Neural crest cell (in vitro differentiated cells): ENCODE measurements around the gene PM20D2. TPM values are rescaled to one million over a fixed set of nuclear protein-coding genes. Genes with fewer than 3 reads are reported as not detected.

Experiments
- DNase-seq: peaks from one replicate; pipeline ENCODE4 v3.0.0; 2021; ENCODE audit warnings: low read depth, mixed read lengths, low spot score
- H3K27ac Mint-ChIP-seq: one replicate; pipeline ENCODE4 v1.8.0; 2021; ENCODE audit warnings: mild to moderate bottlenecking, mixed read lengths; ENCODE audit not compliant: unreplicated experiment
- H3K27me3 Mint-ChIP-seq: 2 replicates; pipeline ENCODE4 v1.8.0; 2021; ENCODE audit warnings: low read depth, mild to moderate bottlenecking, mixed read lengths
- H3K36me3 Mint-ChIP-seq: 2 replicates; pipeline ENCODE4 v1.8.0; 2021; ENCODE audit warnings: low read depth, mild to moderate bottlenecking, mixed read lengths
- H3K4me1 Mint-ChIP-seq: 2 replicates; pipeline ENCODE4 v1.8.0; 2021; ENCODE audit warnings: mixed read lengths
- H3K4me3 Mint-ChIP-seq: one replicate; pipeline ENCODE4 v1.8.0; 2021; ENCODE audit warnings: mild to moderate bottlenecking, mixed read lengths
- H3K9me3 Mint-ChIP-seq: 2 replicates; pipeline ENCODE4 v1.8.0; 2021; ENCODE audit warnings: mixed read lengths
- CTCF ChIP-seq: fragments of 200-600 bp; sonication (generic); conservative IDR thresholded peaks from 2 replicates; pipeline ENCODE4 v1.5.0; 2021; ENCODE audit warnings: antibody characterized with exemption, mild to moderate bottlenecking
- total RNA-seq: library from RNA; stranded (reverse); gene quantifications from 2 replicates; pipeline ENCODE4 v1.2.1, GENCODE V29; 2021

The PM20D2 gene
- total RNA-seq, 1 donor from 2014 or later, result 16.5 TPM

- Mint-ChIP-seq H3K27ac (no peak overlapping the region), H3K27me3 (no peaks in the 10 kb centered on the region), H3K36me3 (peaks cover 4% of the 10 kb centered on the region)
Measured at GRCh38 chr6:89138173-89138572, 7.7 kb upstream of the PM20D2 start.

GRCh38 chr6:89139509-89140346 lies 6.1 kb upstream of the PM20D2 start:
- no peaks in the 10 kb centered on the region for H3K4me1 Mint-ChIP-seq
- H3K9me3 Mint-ChIP-seq, result no peaks in the 10 kb centered on the region
- DNase-seq, result no peak
- H3K4me3 Mint-ChIP-seq, result no peak overlapping the region
- no peak for TF ChIP-seq CTCF
- peaks cover 2% of the 10 kb centered on the region for H3K27me3 Mint-ChIP-seq
- H3K36me3 Mint-ChIP-seq, result no peaks in the 10 kb centered on the region
- H3K27ac Mint-ChIP-seq, result no peak overlapping the region

More at GRCh38 chr6:89138173-89138572, 7.7 kb upstream of the PM20D2 start:
- TF ChIP-seq CTCF, result no peak
- no peaks in the 10 kb centered on the region for H3K9me3 Mint-ChIP-seq
- no peak overlapping the region for H3K4me3 Mint-ChIP-seq
- H3K4me1 Mint-ChIP-seq, result no peaks in the 10 kb centered on the region
- DNase-seq, result no peak

GRCh38 chr6:89140347-89141156 lies 5.3 kb upstream of the PM20D2 start:
- H3K27me3 Mint-ChIP-seq, result peaks cover 4% of the 10 kb centered on the region
- no peak for TF ChIP-seq CTCF
- H3K27ac Mint-ChIP-seq, result no peak overlapping the region
- H3K9me3 Mint-ChIP-seq, result no peaks in the 10 kb centered on the region
- H3K4me3 Mint-ChIP-seq, result no peak overlapping the region
- DNase-seq, result no peak
- no peaks in the 10 kb centered on the region for H3K4me1 Mint-ChIP-seq
- H3K36me3 Mint-ChIP-seq, result no peaks in the 10 kb centered on the region

- H3K9me3 Mint-ChIP-seq, result no peaks in the 10 kb centered on the region
- TF ChIP-seq CTCF, result no peak
- peaks cover 16% of the 10 kb centered on the region for H3K4me1 Mint-ChIP-seq
- H3K36me3 Mint-ChIP-seq, result no peaks in the 10 kb centered on the region
- H3K27me3 Mint-ChIP-seq, result peaks cover 13% of the 10 kb centered on the region
- peak overlapping the region; percentile 76 for H3K4me3 Mint-ChIP-seq
- no peak for DNase-seq
- no peak overlapping the region for H3K27ac Mint-ChIP-seq
Measured at GRCh38 chr6:89144354-89144906, 1.4 kb upstream of the PM20D2 start.

- Mint-ChIP-seq H3K27ac (peak overlapping the region; percentile 3), H3K27me3 (peaks cover 13% of the 10 kb centered on the region), H3K4me3 (peak overlapping the region; percentile 89), H3K36me3 (no peaks in the 10 kb centered on the region), H3K9me3 (no peaks in the 10 kb centered on the region), H3K4me1 (peaks cover 16% of the 10 kb centered on the region)
- no peak for TF ChIP-seq CTCF
- DNase-seq, result no peak
Measured at GRCh38 chr6:89145091-89145955, 532 bp upstream of the PM20D2 start.
